Mucosa of stomach (tissue), 1 donor: ENCODE results near the gene PLXDC2.

ENCODE experiments used
- H3K27me3 ChIP-seq: one replicate; pipeline ENCODE4 v1.7.0; 2013; ENCODE audit warnings: mild to moderate bottlenecking, low read length; ENCODE audit not compliant: control insufficient read depth, insufficient read depth
- H3K36me3 ChIP-seq: one replicate; pipeline ENCODE4 v1.7.0; 2013; ENCODE audit warnings: low read length; ENCODE audit not compliant: control insufficient read depth, insufficient read depth
- H3K4me1 ChIP-seq: one replicate; pipeline ENCODE4 v1.7.0; 2013; ENCODE audit warnings: mild to moderate bottlenecking, low read length; ENCODE audit not compliant: control insufficient read depth, insufficient read depth
- H3K4me3 ChIP-seq: one replicate; pipeline ENCODE4 v1.7.0; 2013; ENCODE audit warnings: low read length
- H3K9ac ChIP-seq: one replicate; pipeline ENCODE4 v1.7.0; 2013; ENCODE audit warnings: mild to moderate bottlenecking, low read length, moderate library complexity
- H3K9me3 ChIP-seq: one replicate; pipeline ENCODE4 v1.7.0; 2013; ENCODE audit warnings: mild to moderate bottlenecking, low read length, moderate library complexity; ENCODE audit not compliant: control insufficient read depth
- donor health status: Pancreatic carcinoma.

The PLXDC2 gene

GRCh38 chr10:20132816-20133215 lies 316.6 kb downstream of the PLXDC2 start:
- Histone ChIP-seq H3K9me3 (no peaks in the 10 kb centered on the region), H3K27me3 (no peaks in the 10 kb centered on the region), H3K4me3 (no peak overlapping the region), H3K9ac (no peak overlapping the region), H3K4me1 (no peaks in the 10 kb centered on the region), H3K36me3 (no peaks in the 10 kb centered on the region)

GRCh38 chr10:20133669-20134189 lies 317.5 kb downstream of the PLXDC2 start:
- Histone ChIP-seq H3K9me3 (no peaks in the 10 kb centered on the region), H3K4me1 (no peaks in the 10 kb centered on the region), H3K27me3 (no peaks in the 10 kb centered on the region), H3K9ac (no peak overlapping the region), H3K4me3 (no peak overlapping the region), H3K36me3 (no peaks in the 10 kb centered on the region)

- H3K4me3 ChIP-seq, result no peak overlapping the region
- no peak overlapping the region for H3K9ac ChIP-seq
- no peaks in the 10 kb centered on the region for H3K27me3 ChIP-seq
- no peaks in the 10 kb centered on the region for H3K9me3 ChIP-seq
- no peaks in the 10 kb centered on the region for H3K36me3 ChIP-seq
- no peaks in the 10 kb centered on the region for H3K4me1 ChIP-seq
These were observed 326.1 kb downstream of the PLXDC2 start for GRCh38 chr10:20142311-20142710.

DNA sequence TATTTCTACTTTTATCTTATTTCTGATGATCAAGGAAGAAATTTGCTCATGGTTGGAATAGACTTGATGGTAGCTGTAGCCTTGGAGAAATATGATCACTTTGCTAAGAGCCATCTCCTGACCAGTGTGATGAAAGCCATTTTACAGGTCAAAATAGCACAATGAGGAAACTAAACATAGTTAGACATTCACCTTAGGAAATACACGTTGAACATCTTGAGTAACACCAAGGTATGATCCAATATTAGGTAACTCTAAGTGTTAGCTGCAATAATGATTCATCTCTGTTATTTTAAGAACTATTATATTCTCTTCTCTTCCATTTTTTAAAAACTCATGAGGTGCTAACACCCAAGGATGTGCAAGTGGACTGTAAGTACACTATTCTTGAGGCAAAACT lies 328.0 kb downstream of the PLXDC2 start:
- H3K36me3 ChIP-seq, result no peaks in the 10 kb centered on the region
- H3K4me3 ChIP-seq, result no peak overlapping the region
- no peaks in the 10 kb centered on the region for H3K4me1 ChIP-seq
- H3K9me3 ChIP-seq, result no peaks in the 10 kb centered on the region
- no peak overlapping the region for H3K9ac ChIP-seq
- H3K27me3 ChIP-seq, result no peaks in the 10 kb centered on the region

GRCh38 chr10:20146004-20146403 lies 329.8 kb downstream of the PLXDC2 start:
- Histone ChIP-seq H3K27me3 (no peaks in the 10 kb centered on the region), H3K9ac (no peak overlapping the region), H3K4me3 (no peak overlapping the region), H3K9me3 (no peaks in the 10 kb centered on the region), H3K36me3 (no peaks in the 10 kb centered on the region), H3K4me1 (no peaks in the 10 kb centered on the region)

GRCh38 chr10:20147684-20148083 lies 331.5 kb downstream of the PLXDC2 start:
- H3K9me3 ChIP-seq, result no peaks in the 10 kb centered on the region
- H3K9ac ChIP-seq, result no peak overlapping the region

DNA sequence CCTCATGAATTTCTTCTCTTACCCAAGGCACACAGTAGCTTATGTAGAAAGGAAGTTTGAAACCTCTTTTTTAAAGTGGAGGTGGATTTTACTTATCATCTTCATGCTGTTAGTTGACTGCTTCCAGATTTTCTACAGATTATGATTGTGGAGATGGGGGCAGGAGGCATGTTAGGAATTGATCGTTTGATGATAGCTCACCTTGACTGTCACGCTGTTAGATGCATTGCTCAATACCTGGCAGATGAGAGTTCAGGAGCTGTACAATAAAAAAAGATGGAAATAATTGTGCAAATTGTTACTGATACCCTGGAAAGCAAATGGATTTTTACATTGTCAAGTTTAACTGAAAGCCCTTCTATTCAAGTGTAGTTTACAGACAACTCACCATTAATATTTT lies 340.3 kb downstream of the PLXDC2 start:
- Histone ChIP-seq H3K4me3 (no peak overlapping the region), H3K9me3 (no peaks in the 10 kb centered on the region), H3K27me3 (no peaks in the 10 kb centered on the region), H3K4me1 (no peaks in the 10 kb centered on the region), H3K9ac (no peak overlapping the region), H3K36me3 (no peaks in the 10 kb centered on the region)

More at GRCh38 chr10:20147684-20148083, 331.5 kb downstream of the PLXDC2 start:
- no peaks in the 10 kb centered on the region for H3K36me3 ChIP-seq
- no peaks in the 10 kb centered on the region for H3K4me1 ChIP-seq
- no peaks in the 10 kb centered on the region for H3K27me3 ChIP-seq
- no peak overlapping the region for H3K4me3 ChIP-seq

- Histone ChIP-seq H3K4me1 (no peaks in the 10 kb centered on the region), H3K36me3 (no peaks in the 10 kb centered on the region), H3K4me3 (no peak overlapping the region), H3K9ac (no peak overlapping the region), H3K27me3 (no peaks in the 10 kb centered on the region), H3K9me3 (no peaks in the 10 kb centered on the region)
These were observed 341.1 kb downstream of the PLXDC2 start for GRCh38 chr10:20157314-20157713.

GRCh38 chr10:20158086-20158485 lies 341.9 kb downstream of the PLXDC2 start:
- H3K4me1 ChIP-seq, result no peaks in the 10 kb centered on the region
- no peaks in the 10 kb centered on the region for H3K36me3 ChIP-seq
- no peaks in the 10 kb centered on the region for H3K9me3 ChIP-seq
- H3K4me3 ChIP-seq, result no peak overlapping the region
- H3K27me3 ChIP-seq, result no peaks in the 10 kb centered on the region
- no peak overlapping the region for H3K9ac ChIP-seq

DNA sequence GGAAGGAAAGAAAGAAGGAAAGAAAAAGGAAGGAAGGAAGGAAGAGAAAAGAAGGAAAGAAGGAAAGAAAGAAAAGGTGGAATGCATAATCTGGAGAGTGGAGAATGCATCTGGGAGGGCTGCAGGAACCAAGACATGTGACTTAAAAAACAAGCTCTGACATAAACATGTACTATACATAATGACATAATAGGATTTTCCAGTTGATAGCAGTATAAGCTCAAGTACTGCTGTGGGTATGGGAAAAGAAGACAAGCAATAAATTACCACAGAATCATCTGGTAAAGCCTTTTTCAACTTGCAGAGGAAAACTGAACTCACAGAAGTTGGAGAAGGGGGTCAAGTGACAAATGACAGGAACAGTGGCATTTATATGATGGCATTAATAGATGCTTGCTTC lies 345.9 kb downstream of the PLXDC2 start:
- Histone ChIP-seq H3K9ac (no peak overlapping the region), H3K27me3 (no peaks in the 10 kb centered on the region), H3K4me3 (no peak overlapping the region), H3K36me3 (no peaks in the 10 kb centered on the region), H3K9me3 (no peaks in the 10 kb centered on the region), H3K4me1 (no peaks in the 10 kb centered on the region)

DNA sequence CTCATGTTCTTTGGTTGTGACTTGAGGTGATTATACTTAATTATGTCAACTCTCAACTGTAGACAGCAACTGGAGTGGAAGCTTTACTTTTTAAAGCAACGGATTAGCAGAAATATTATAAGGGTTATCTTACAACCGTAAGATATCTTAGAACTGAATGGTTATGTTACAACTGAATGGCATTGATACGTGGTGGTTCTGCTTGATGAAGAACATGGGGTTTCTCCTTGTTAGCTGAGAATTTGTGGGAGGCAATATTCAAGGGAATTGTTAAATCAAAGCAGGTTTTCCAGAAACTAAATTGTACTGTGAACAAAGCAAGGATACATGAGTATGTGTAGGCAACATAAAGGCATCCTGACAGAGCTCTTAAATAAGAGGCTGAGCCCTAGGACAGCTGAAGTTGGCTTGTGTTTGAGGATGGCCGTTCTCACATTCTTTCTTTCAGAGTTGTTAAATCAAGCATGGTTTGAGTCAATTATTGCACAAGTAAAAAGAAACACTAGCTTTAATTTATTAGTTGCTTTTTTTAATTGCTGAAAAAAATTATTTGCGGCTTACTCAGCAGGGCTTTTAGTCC lies 350.0 kb downstream of the PLXDC2 start:
- Histone ChIP-seq H3K36me3 (no peaks in the 10 kb centered on the region), H3K9ac (no peak overlapping the region), H3K27me3 (no peaks in the 10 kb centered on the region), H3K4me1 (no peaks in the 10 kb centered on the region), H3K4me3 (no peak overlapping the region), H3K9me3 (no peaks in the 10 kb centered on the region)

- no peaks in the 10 kb centered on the region for H3K4me1 ChIP-seq
- no peaks in the 10 kb centered on the region for H3K27me3 ChIP-seq
- no peaks in the 10 kb centered on the region for H3K9me3 ChIP-seq
- H3K9ac ChIP-seq, result no peak overlapping the region
- H3K4me3 ChIP-seq, result no peak overlapping the region
- no peaks in the 10 kb centered on the region for H3K36me3 ChIP-seq
These were observed 354.4 kb downstream of the PLXDC2 start for GRCh38 chr10:20170661-20171060.

DNA sequence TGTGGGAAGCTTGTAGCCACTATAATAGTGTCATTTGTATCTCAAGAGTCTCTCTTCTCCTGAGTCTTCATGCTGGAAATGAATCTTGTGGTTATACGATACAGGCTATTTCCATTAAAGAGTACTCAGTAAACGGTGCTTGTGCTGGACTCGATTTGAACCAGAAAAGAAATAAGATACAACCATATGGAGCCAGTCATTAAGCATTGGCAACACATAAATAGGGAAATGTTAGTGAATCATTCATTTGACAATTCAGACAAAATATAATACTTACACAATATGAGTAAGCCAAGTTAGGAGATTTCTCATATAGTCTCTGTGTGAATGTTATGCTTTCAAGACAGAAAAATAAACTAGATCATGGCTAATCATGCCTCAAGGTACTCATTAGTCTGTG lies 356.8 kb downstream of the PLXDC2 start:
- H3K9me3 ChIP-seq, result no peaks in the 10 kb centered on the region
- H3K27me3 ChIP-seq, result no peaks in the 10 kb centered on the region
- H3K4me1 ChIP-seq, result no peaks in the 10 kb centered on the region
- no peak overlapping the region for H3K4me3 ChIP-seq
- H3K36me3 ChIP-seq, result no peaks in the 10 kb centered on the region
- no peak overlapping the region for H3K9ac ChIP-seq
